ENCODE data around the gene CCNF.

Gene CCNF

GRCh38 chr16:2487517-2487842, 58.2 kb downstream of the CCNF start:
- Histone ChIP-seq H3F3A (ENCODE audit: insufficient read depth, low read length) (no peaks in the 10 kb centered on the region), H4K20me1 (ENCODE audit: insufficient read depth, low read length) (no peaks in the 10 kb centered on the region), H3K36me3 (ENCODE audit: insufficient read depth, low read length) (no peaks in the 10 kb centered on the region), H3K4me3 (ENCODE audit: low read depth, low read length, poor library complexity, severe bottlenecking) (no peak overlapping the region), H2AFZ (ENCODE audit: low read length) (no peak overlapping the region), H3K27me3 (ENCODE audit: insufficient read depth, low read length) (no peaks in the 10 kb centered on the region; the same call in 1 of the 2 replicates), H3K9me3 (ENCODE audit: low read length) (no peaks in the 10 kb centered on the region), H3K4me2 (ENCODE audit: low read length) (no peak overlapping the region), H3K9ac (ENCODE audit: low read length) (no peak overlapping the region), H3K4me1 (ENCODE audit: insufficient read depth, low read length, severe bottlenecking) (peaks cover 8% of the 10 kb centered on the region), H3K79me2 (ENCODE audit: insufficient read depth, low read length) (no peaks in the 10 kb centered on the region), H3K27ac (ENCODE audit: low read depth, low read length, poor library complexity, severe bottlenecking) (no peak overlapping the region), H3K9me2 (ENCODE audit: low read depth, low read length) (no peaks in the 10 kb centered on the region)
- TF ChIP-seq EZH2 (IDR thresholded peaks at IDR 0.05; ENCODE audit: borderline replicate concordance, low read length) = no peak
- TF ChIP-seq, protein P1, sequence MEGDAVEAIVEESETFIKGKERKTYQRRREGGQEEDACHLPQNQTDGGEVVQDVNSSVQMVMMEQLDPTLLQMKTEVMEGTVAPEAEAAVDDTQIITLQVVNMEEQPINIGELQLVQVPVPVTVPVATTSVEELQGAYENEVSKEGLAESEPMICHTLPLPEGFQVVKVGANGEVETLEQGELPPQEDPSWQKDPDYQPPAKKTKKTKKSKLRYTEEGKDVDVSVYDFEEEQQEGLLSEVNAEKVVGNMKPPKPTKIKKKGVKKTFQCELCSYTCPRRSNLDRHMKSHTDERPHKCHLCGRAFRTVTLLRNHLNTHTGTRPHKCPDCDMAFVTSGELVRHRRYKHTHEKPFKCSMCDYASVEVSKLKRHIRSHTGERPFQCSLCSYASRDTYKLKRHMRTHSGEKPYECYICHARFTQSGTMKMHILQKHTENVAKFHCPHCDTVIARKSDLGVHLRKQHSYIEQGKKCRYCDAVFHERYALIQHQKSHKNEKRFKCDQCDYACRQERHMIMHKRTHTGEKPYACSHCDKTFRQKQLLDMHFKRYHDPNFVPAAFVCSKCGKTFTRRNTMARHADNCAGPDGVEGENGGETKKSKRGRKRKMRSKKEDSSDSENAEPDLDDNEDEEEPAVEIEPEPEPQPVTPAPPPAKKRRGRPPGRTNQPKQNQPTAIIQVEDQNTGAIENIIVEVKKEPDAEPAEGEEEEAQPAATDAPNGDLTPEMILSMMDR (IDR thresholded peaks at IDR 0.05; ENCODE audit: low read length) = no peak; the same call in 1 of the 2 replicates

DNA sequence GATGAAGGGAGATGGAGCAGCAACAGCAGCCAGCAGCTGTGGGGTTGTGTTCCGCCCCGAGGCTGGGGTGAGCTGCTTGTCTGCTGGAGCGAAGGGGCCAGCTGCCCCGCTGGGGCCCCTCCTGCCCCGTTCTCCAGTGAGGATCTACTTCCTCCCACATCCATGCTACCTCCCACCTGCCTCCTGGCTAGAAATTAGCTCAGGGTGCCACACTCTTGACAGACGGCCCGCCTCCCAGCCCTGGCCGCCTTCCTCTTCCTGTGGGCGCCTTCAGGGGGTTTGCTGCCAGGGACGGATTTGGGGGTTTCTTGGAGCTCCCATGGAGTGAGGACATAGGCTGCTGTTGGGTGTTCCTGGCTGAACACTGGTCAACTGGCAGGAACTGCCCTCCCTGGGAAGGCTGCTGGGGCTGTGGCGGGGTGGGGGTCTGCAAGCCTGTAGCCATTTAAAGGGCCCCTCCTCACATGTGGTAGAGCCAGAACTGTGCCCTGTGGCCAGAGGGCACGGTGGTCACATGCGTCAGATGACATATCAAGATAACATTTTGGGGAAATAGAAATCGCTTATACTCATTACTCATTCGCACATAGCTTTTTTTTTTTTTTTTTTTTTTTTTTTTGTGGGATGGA, 58.8 kb downstream of the CCNF start:
- H4K20me1 ChIP-seq (ENCODE audit: insufficient read depth, low read length) = no peaks in the 10 kb centered on the region
- no peak overlapping the region for H3K4me2 ChIP-seq (ENCODE audit: low read length)
- no peaks in the 10 kb centered on the region for H3K79me2 ChIP-seq (ENCODE audit: insufficient read depth, low read length)
- no peak overlapping the region for H3K9ac ChIP-seq (ENCODE audit: low read length)
- H3K27ac ChIP-seq (ENCODE audit: low read depth, low read length, poor library complexity, severe bottlenecking) = no peak overlapping the region
- H3K36me3 ChIP-seq (ENCODE audit: insufficient read depth, low read length) = no peaks in the 10 kb centered on the region
- no peaks in the 10 kb centered on the region for H3F3A ChIP-seq (ENCODE audit: insufficient read depth, low read length)
- no peak for TF ChIP-seq EZH2 (IDR thresholded peaks at IDR 0.05; ENCODE audit: borderline replicate concordance, low read length)
- TF ChIP-seq, protein P1 (IDR thresholded peaks at IDR 0.05; ENCODE audit: low read length) = no peak
- H3K4me1 ChIP-seq (ENCODE audit: insufficient read depth, low read length, severe bottlenecking) = peaks cover 8% of the 10 kb centered on the region
- H2AFZ ChIP-seq (ENCODE audit: low read length) = no peak overlapping the region
- H3K9me2 ChIP-seq (ENCODE audit: low read depth, low read length) = no peaks in the 10 kb centered on the region
- no peaks in the 10 kb centered on the region for H3K9me3 ChIP-seq (ENCODE audit: low read length)
- no peak overlapping the region for H3K4me3 ChIP-seq (ENCODE audit: low read depth, low read length, poor library complexity, severe bottlenecking)
- H3K27me3 ChIP-seq (ENCODE audit: insufficient read depth, low read length) = no peaks in the 10 kb centered on the region; the same call in 1 of the 2 replicates

- Histone ChIP-seq H3K27me3 (ENCODE audit: insufficient read depth, low read length) (no peaks in the 10 kb centered on the region; the same call in 1 of the 2 replicates), H3F3A (ENCODE audit: insufficient read depth, low read length) (no peaks in the 10 kb centered on the region), H3K9me3 (ENCODE audit: low read length) (no peaks in the 10 kb centered on the region), H3K9ac (ENCODE audit: low read length) (no peak overlapping the region), H3K27ac (ENCODE audit: low read depth, low read length, poor library complexity, severe bottlenecking) (no peak overlapping the region), H3K79me2 (ENCODE audit: insufficient read depth, low read length) (no peaks in the 10 kb centered on the region), H2AFZ (ENCODE audit: low read length) (no peak overlapping the region), H3K9me2 (ENCODE audit: low read depth, low read length) (no peaks in the 10 kb centered on the region), H4K20me1 (ENCODE audit: insufficient read depth, low read length) (no peaks in the 10 kb centered on the region), H3K4me1 (ENCODE audit: insufficient read depth, low read length, severe bottlenecking) (peaks cover 8% of the 10 kb centered on the region), H3K4me3 (ENCODE audit: low read depth, low read length, poor library complexity, severe bottlenecking) (no peak overlapping the region), H3K36me3 (ENCODE audit: insufficient read depth, low read length) (no peaks in the 10 kb centered on the region), H3K4me2 (ENCODE audit: low read length) (no peak overlapping the region)
- no peak for TF ChIP-seq EZH2 (IDR thresholded peaks at IDR 0.05; ENCODE audit: borderline replicate concordance, low read length)
- TF ChIP-seq, protein P1 (IDR thresholded peaks at IDR 0.05; ENCODE audit: low read length) = no peak
Observed at GRCh38 chr16:2489581-2489980, 60.3 kb downstream of the CCNF start.
